GM21528 (cell line): Measurements from ENCODE around the gene CES1.
"Not testable (repeated sequence)": the region's sequence is repeated elsewhere in the genome, so short reads cannot be mapped to it uniquely, and the experiment has no call there.

Experiments
- ATAC-seq: cut with Tn5 transposase; IDR thresholded peaks from one replicate; pipeline ENCODE4 v1.9.1; 2021; ENCODE audit warnings: mild to moderate bottlenecking, moderate library complexity; ENCODE audit not compliant: unreplicated experiment, low FRiP score

The CES1 gene

GRCh38 chr16:55803681-55804080 lies 29.2 kb downstream of the CES1 start:
- not testable (repeated sequence) for ATAC-seq

- ATAC-seq: not testable (repeated sequence)
Observed at GRCh38 chr16:55792934-55793374, 39.9 kb downstream of the CES1 start.

- not testable (repeated sequence) for ATAC-seq
Observed at GRCh38 chr16:55791512-55791911, 41.4 kb downstream of the CES1 start.

DNA sequence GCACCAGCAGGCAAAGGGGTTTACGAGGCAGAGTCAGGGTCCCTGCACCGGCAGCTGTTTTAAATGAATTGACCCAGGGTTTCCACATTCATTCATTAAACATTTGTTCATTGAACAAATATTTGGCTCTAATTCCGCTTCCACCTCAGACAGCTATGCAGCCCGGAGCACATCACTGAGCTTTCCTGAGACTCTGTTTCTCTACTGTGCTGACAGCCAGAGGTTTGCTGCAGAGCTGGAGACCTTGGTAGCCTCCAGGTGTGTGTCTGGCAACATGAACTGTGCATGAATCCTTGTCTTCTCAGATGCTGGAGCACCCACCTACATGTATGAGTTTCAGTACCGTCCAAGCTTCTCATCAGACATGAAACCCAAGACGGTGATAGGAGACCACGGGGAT lies 42.7 kb downstream of the CES1 start:
- ATAC-seq: not testable (repeated sequence)

GRCh38 chr16:55782793-55783091 lies 50.2 kb downstream of the CES1 start:
- ATAC-seq: not testable (repeated sequence)

- ATAC-seq: not testable (repeated sequence)
Observed at GRCh38 chr16:55782091-55782792, 50.7 kb downstream of the CES1 start.

GRCh38 chr16:55781456-55781855 lies 51.4 kb downstream of the CES1 start:
- not testable (repeated sequence) for ATAC-seq

DNA sequence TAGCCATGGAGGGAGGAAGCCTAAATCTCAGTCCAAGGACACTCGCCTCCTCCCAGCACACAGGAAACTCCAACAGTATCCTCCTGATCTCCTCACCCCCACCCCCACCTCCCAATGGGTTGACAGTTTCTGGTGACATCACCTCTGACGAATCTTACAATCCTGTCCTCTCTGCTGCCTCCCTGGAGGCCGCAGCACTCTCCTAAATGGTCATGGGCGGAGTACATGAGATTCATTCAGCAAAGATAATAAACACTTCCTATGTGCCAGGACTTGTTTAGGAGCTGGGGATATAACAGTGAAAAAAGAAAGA lies 52.8 kb downstream of the CES1 start:
- not testable (repeated sequence) for ATAC-seq

DNA sequence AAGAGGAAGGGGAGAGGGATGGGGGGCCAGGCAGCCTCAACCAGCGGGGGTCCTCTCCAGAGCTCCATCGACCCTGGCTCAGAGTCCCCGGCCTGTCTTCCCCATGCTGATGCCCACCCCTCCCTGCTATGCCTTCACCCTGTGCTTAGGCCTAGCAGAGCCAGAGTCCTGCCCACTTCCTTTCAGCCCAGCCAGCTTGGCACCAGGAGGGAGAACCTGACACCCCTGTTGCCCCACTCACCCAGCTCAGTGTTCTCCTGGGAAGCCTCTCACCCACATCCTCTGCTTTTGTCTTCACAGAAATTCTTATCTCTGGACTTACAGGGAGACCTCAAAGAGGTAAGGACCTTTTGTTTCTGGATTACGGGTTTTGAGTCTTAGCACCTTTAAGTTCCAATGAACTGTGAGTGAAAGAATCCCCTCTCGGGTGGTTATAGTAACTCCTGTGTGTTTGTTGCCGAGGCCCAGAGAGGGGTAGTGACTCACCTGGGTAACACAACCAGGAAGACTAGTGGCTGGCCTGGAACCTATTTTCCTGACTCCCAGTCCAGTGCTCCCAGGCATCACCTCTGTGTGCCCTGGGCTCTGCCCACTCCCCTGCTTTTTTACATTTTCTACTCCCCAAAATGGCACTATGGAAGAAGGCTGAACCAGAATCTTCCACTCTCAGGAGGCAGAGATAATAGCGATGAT lies 53.3 kb downstream of the CES1 start:
- no peak for ATAC-seq

DNA sequence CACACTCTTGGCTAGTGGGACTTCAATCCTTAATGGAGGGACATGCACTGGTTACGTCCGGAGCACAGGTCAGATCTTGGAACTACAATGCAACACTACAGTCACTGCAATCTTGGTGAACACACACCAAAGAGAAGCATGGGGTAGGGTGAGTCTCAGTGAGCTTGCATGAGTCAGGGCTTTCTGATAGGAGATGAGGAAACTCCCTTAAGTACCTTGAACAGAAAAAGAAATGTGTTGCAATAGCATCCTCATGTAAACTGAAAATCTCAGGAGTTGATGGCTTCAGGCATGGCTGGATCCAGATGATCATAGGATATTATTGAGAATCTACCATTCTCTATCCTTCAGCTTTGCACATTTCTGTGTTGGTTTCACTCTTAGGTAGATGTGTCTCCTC lies 54.1 kb downstream of the CES1 start:
- no peak for ATAC-seq

GRCh38 chr16:55775857-55776256 lies 57.0 kb downstream of the CES1 start:
- ATAC-seq: no peak

DNA sequence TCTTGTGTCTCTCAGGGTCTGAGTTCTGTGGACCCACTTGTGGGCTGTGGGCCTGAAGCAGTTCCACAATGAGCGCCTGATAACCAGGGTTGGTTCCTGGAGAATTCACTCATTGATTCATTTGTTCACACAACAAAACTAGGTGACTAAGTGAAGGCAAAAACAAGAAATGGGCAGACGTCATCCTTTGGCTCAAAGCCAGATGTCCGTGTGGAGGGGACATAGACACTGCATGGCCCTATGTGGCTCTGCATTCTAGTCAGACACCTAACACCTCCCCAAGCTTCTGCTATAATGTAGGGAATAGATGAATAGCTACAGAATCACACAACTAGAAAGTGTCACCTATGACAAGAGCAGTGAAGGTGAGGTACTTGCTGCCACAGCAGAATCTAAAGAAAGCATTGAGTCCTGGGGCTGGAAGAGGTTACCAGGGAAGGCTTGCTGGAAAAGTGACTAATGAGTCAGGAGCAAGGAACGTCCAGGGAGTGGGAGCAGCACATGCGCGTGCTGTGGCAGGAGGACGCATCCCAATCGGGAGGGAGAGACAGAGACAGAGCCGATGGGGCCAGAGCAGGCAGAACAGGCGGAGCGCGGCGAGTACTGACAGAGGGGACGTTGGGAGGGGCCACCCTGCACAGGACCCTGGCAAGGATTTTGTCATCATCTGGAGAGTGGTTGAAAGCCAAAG lies 58.9 kb downstream of the CES1 start:
- no peak for ATAC-seq

GRCh38 chr16:55765161-55765560 lies 67.7 kb downstream of the CES1 start:
- no peak for ATAC-seq

- no peak for ATAC-seq
Observed at GRCh38 chr16:55760310-55761001, 72.4 kb downstream of the CES1 start.

GRCh38 chr16:55759965-55760309 lies 73.0 kb downstream of the CES1 start:
- ATAC-seq: not testable (repeated sequence)

DNA sequence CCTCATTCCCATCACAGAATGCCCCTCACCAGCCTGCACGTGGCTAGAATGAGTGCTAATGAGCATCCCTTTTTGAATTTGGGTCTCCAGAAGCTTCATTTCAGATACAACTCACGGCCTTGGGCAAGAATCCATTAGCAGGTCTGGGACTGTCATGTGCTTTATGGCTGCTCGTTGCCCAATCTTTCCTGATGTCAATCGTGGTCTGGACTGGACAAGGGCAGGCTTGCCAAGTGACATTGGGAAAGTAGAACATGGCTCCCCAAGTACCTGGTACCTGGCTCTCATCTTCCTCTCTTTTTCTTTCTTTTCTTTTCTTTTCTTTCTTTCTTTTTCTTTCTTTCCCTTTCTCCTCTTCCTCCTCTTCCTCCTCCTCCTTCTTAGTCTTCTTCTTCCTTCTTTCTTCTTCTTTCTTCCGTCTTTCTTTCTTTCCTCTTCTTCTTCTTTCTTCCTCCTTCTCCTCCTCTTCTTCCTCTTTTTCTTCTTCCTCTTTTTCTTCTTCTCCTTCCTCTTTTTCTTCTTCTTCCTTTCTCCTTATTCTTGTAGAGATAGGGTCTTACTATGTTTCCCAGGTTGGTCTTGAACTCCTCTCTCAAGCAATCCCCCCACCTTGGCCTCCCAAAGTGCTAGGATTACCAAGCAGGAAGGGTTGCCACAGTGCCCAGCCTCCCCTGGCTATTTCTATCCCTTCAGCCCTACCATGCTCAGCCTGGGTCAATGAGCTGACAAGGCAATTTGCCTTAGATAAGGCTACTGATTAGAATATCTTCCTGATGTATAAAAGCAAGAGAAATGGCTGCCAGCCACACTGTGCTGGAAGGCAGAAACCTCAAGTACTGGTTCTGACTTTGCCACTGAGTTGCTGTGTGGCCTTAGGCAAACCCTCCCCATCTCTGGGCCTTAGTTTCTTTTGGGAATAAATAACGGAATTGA lies 75.0 kb downstream of the CES1 start:
- ATAC-seq: not testable (repeated sequence)

DNA sequence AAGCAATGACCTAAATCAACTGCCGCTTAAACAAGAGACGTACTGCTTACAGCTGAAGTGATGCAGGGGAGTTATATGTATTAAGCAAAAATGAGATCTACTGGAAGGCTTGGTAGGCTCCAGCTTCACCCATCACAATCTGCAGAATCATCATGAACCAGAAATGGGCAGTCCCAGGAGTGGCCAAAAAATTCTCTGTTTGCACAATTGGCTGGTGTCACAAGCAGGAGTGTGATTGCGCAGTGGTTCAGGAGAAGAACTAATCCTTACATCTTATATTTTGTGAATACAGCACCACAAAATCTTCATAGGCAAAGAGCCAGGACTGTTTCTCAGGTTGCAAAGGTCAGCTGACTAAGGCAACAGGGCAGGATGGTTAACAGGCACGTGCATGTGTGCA lies 75.9 kb downstream of the CES1 start:
- ATAC-seq: no peak

GRCh38 chr16:55754056-55754455 lies 78.8 kb downstream of the CES1 start:
- ATAC-seq: no peak

- ATAC-seq: not testable (repeated sequence)
Observed at GRCh38 chr16:55753145-55753631, 79.7 kb downstream of the CES1 start.
